ENCODE results near the gene ANKRD13D.

The ANKRD13D gene

GRCh38 chr11:67289226-67289650 is at the start of gene ANKRD13D:
TSS of gene ANKRD13D (plus strand) at chr11:67289303. CDS start at chr11:67289461, 158 bp downstream.
- peak within 1 kb of the TSS; percentile 91 for H3K27ac ChIP-seq
- TF ChIP-seq ZFX (IDR thresholded peaks at IDR 0.05; ENCODE audit: borderline replicate concordance) (no peak), CTCF (IDR thresholded peaks at IDR 0.05) (peak; percentile 30; the same call in 1 of the 2 replicates)

- TF ChIP-seq CTCF (IDR thresholded peaks at IDR 0.05) (no peak), ZFX (IDR thresholded peaks at IDR 0.05; ENCODE audit: borderline replicate concordance) (no peak)
- peak overlapping the region; percentile 89 for H3K27ac ChIP-seq
Observed at GRCh38 chr11:67239783-67240575, 49.1 kb upstream of the ANKRD13D start.

- TF ChIP-seq CTCF (IDR thresholded peaks at IDR 0.05) (no peak), ZFX (IDR thresholded peaks at IDR 0.05; ENCODE audit: borderline replicate concordance) (no peak)
- H3K27ac ChIP-seq: peak overlapping the region; percentile 89
Observed at GRCh38 chr11:67240576-67241389, 48.3 kb upstream of the ANKRD13D start.

GRCh38 chr11:67242548-67242947 is 46.6 kb upstream of the ANKRD13D start:
- no peak for TF ChIP-seq ZFX (IDR thresholded peaks at IDR 0.05; ENCODE audit: borderline replicate concordance)
- TF ChIP-seq CTCF (IDR thresholded peaks at IDR 0.05): no peak
- no peak overlapping the region for H3K27ac ChIP-seq

GRCh38 chr11:67243051-67243450 is 46.1 kb upstream of the ANKRD13D start:
- no peak overlapping the region for H3K27ac ChIP-seq
- TF ChIP-seq ZFX (IDR thresholded peaks at IDR 0.05; ENCODE audit: borderline replicate concordance) (no peak), CTCF (IDR thresholded peaks at IDR 0.05) (no peak)

- TF ChIP-seq ZFX (IDR thresholded peaks at IDR 0.05; ENCODE audit: borderline replicate concordance) (no peak), CTCF (IDR thresholded peaks at IDR 0.05) (no peak)
- H3K27ac ChIP-seq: no peak overlapping the region
Observed at GRCh38 chr11:67245046-67245445, 44.1 kb upstream of the ANKRD13D start.
